ENCODE data around the gene GPR161.

Gene GPR161

GRCh38 chr1:168035345-168035744, 101.4 kb downstream of the GPR161 start:
- H3K27ac ChIP-seq, result no peak overlapping the region
- no peak overlapping the region for H2AFZ ChIP-seq (ENCODE audit: low read depth)
- TF ChIP-seq, protein P1, sequence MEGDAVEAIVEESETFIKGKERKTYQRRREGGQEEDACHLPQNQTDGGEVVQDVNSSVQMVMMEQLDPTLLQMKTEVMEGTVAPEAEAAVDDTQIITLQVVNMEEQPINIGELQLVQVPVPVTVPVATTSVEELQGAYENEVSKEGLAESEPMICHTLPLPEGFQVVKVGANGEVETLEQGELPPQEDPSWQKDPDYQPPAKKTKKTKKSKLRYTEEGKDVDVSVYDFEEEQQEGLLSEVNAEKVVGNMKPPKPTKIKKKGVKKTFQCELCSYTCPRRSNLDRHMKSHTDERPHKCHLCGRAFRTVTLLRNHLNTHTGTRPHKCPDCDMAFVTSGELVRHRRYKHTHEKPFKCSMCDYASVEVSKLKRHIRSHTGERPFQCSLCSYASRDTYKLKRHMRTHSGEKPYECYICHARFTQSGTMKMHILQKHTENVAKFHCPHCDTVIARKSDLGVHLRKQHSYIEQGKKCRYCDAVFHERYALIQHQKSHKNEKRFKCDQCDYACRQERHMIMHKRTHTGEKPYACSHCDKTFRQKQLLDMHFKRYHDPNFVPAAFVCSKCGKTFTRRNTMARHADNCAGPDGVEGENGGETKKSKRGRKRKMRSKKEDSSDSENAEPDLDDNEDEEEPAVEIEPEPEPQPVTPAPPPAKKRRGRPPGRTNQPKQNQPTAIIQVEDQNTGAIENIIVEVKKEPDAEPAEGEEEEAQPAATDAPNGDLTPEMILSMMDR (conservative IDR thresholded peaks at IDR 0.05; ENCODE audit: low read depth, low read length), result no peak
- no peak overlapping the region for H3K9ac ChIP-seq
- no peaks in the 10 kb centered on the region for H3K27me3 ChIP-seq (ENCODE audit: insufficient read depth, low read depth)
- no peaks in the 10 kb centered on the region for H3K4me1 ChIP-seq (ENCODE audit: low read depth, poor library complexity, severe bottlenecking)
- no peaks in the 10 kb centered on the region for H3K79me2 ChIP-seq (ENCODE audit: insufficient read depth, low read depth)
- no peak overlapping the region for H3K4me3 ChIP-seq (IDR thresholded peaks at IDR 0.05; ENCODE audit: insufficient read depth, low read depth, low read length)
- H3K4me2 ChIP-seq, result no peak overlapping the region
- H3K36me3 ChIP-seq (ENCODE audit: insufficient read depth), result no peaks in the 10 kb centered on the region
- no peaks in the 10 kb centered on the region for H4K20me1 ChIP-seq (ENCODE audit: insufficient read depth)

DNA sequence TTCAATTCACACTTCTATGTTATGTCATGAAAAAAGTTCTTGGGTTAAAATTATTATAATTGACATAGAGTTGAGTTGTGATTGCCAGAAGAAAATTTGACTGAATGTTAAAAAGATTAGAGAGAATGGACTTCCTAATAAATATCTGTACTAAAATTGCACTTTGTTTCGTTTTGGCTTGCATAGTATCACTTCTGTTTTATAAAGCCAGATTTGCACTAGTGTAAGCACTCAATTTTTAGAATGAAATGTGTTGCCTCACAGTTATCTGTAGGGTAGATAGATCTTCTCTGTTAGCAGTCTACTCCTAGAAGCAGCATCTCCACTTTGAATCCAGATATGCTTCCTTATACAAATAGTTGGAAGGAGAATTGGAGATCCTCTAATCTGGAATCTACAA, 104.7 kb downstream of the GPR161 start:
- Histone ChIP-seq H3K79me2 (ENCODE audit: insufficient read depth, low read depth) (no peaks in the 10 kb centered on the region), H3K27ac (no peak overlapping the region), H2AFZ (ENCODE audit: low read depth) (no peak overlapping the region), H3K4me2 (no peak overlapping the region), H3K4me3 (IDR thresholded peaks at IDR 0.05; ENCODE audit: insufficient read depth, low read depth, low read length) (no peak overlapping the region), H3K9ac (no peak overlapping the region), H4K20me1 (ENCODE audit: insufficient read depth) (no peaks in the 10 kb centered on the region), H3K4me1 (ENCODE audit: low read depth, poor library complexity, severe bottlenecking) (no peaks in the 10 kb centered on the region), H3K36me3 (ENCODE audit: insufficient read depth) (no peaks in the 10 kb centered on the region), H3K27me3 (ENCODE audit: insufficient read depth, low read depth) (no peaks in the 10 kb centered on the region)
- TF ChIP-seq, protein P1 (conservative IDR thresholded peaks at IDR 0.05; ENCODE audit: low read depth, low read length), result no peak

DNA sequence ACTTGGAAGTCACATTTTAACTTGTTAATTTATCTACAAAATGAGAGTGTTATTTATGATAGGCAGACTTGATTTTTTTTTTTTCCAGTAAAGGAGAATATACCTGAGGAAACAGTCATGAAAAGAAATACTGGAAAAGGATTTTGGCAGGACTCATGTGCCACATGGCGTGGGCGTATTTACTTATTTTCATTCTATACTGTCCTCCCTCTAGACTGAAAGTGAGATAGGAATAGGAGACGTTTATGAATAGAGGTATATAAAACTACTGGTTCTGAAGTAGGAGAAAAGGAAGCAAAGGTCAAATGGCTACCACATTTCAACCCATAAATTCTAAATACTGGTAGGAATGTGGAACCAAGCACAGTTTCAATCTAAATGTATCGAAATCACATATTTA, 105.1 kb downstream of the GPR161 start:
- no peaks in the 10 kb centered on the region for H3K36me3 ChIP-seq (ENCODE audit: insufficient read depth)
- H4K20me1 ChIP-seq (ENCODE audit: insufficient read depth), result no peaks in the 10 kb centered on the region
- no peak overlapping the region for H3K4me3 ChIP-seq (IDR thresholded peaks at IDR 0.05; ENCODE audit: insufficient read depth, low read depth, low read length)
- no peak overlapping the region for H3K27ac ChIP-seq
- H3K4me2 ChIP-seq, result no peak overlapping the region
- no peaks in the 10 kb centered on the region for H3K4me1 ChIP-seq (ENCODE audit: low read depth, poor library complexity, severe bottlenecking)
- H3K79me2 ChIP-seq (ENCODE audit: insufficient read depth, low read depth), result no peaks in the 10 kb centered on the region
- no peak overlapping the region for H2AFZ ChIP-seq (ENCODE audit: low read depth)
- no peak overlapping the region for H3K9ac ChIP-seq
- TF ChIP-seq, protein P1 (conservative IDR thresholded peaks at IDR 0.05; ENCODE audit: low read depth, low read length), result no peak
- H3K27me3 ChIP-seq (ENCODE audit: insufficient read depth, low read depth), result no peaks in the 10 kb centered on the region

DNA sequence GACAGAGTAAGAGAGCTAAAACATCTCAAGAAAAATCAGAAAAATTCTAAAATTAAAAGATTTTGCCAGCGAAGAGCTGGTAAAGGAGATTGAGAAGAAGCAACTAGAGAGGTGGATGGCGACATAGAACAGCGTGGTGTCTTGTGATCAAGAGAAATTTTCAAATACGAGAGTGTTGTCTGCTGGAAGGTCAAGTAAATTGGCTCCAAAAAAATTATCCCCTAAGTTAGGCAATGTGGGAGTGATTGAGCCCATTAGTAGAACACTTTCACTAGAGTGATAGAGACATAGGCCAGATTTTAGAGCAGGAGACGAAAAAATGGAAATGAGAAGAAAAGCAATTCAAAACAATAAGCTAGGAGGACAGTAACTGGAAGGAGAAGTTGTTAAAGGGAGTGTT, 105.5 kb downstream of the GPR161 start:
- Histone ChIP-seq H3K27ac (no peak overlapping the region), H3K79me2 (ENCODE audit: insufficient read depth, low read depth) (no peaks in the 10 kb centered on the region), H3K36me3 (ENCODE audit: insufficient read depth) (no peaks in the 10 kb centered on the region), H3K27me3 (ENCODE audit: insufficient read depth, low read depth) (no peaks in the 10 kb centered on the region), H3K4me1 (ENCODE audit: low read depth, poor library complexity, severe bottlenecking) (no peaks in the 10 kb centered on the region), H3K4me3 (IDR thresholded peaks at IDR 0.05; ENCODE audit: insufficient read depth, low read depth, low read length) (no peak overlapping the region), H3K9ac (no peak overlapping the region), H4K20me1 (ENCODE audit: insufficient read depth) (no peaks in the 10 kb centered on the region), H3K4me2 (no peak overlapping the region), H2AFZ (ENCODE audit: low read depth) (no peak overlapping the region)
- TF ChIP-seq, protein P1 (conservative IDR thresholded peaks at IDR 0.05; ENCODE audit: low read depth, low read length), result no peak

All from KMS-11 (cell line).